ENCODE data around the gene WDPCP.
"Not testable (repeated sequence)": the region's sequence is repeated elsewhere in the genome, so short reads cannot be mapped to it uniquely, and the experiment has no call there.

The WDPCP gene

DNA sequence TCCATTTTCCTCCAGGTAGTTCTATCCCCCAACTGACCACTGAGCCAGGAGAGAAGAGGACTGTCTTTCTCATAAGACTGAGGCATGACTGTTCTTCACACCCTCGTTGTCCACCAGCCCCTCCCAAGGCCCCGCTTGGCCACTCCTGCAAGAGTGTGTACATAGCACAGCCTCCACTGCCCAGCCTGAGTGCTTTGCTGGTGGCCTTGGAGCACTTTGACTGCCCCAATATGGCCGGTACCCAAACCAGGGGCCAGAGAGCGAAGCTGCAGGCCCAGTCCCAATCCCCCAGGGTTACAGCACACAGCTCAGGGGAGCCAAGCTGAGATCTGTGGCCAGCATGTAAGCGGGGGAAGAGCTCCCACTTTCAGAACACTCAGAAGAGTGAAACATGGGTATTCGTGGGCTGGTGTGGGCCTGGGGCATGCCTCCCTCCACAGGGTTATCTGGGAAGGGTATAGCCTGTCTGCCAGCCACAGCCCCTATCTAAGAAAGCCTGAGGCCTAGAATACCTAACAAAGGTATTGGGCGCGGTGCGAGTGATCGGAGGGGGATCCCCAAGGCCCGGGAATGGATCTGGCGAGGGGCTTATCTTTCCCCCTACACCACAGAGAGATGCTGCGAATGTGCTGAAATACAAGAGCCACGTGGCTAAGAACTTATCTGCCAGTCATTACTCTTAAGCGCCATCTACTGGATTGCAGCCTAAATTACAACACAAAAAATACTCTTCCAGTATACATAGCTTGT is 163.8 kb downstream of the WDPCP start:
- no peak for TF ChIP-seq ZFX (IDR thresholded peaks at IDR 0.05; ENCODE audit: borderline replicate concordance)
- TF ChIP-seq, protein P1, sequence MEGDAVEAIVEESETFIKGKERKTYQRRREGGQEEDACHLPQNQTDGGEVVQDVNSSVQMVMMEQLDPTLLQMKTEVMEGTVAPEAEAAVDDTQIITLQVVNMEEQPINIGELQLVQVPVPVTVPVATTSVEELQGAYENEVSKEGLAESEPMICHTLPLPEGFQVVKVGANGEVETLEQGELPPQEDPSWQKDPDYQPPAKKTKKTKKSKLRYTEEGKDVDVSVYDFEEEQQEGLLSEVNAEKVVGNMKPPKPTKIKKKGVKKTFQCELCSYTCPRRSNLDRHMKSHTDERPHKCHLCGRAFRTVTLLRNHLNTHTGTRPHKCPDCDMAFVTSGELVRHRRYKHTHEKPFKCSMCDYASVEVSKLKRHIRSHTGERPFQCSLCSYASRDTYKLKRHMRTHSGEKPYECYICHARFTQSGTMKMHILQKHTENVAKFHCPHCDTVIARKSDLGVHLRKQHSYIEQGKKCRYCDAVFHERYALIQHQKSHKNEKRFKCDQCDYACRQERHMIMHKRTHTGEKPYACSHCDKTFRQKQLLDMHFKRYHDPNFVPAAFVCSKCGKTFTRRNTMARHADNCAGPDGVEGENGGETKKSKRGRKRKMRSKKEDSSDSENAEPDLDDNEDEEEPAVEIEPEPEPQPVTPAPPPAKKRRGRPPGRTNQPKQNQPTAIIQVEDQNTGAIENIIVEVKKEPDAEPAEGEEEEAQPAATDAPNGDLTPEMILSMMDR (IDR thresholded peaks at IDR 0.05), result peak; percentile 72
- H3K27ac ChIP-seq, result no peak overlapping the region

DNA sequence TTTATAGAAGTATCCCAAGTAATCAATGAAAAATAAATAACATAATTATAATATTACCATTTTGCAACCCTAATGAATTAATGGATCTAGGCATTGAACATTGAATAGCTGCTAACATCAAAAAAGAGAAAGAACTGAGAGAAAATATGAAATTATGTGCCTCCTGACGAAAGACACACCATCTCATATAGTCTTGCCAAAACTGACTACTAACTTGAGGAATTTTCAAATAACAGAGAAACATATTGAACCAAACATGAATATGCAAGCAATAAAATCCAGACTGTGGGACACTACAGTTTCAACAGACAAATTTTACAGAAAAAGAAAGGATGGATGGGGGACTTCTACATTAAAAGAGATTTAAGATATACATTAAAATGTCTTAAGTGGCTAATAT is 165.7 kb downstream of the WDPCP start:
- no peak for TF ChIP-seq ZFX (IDR thresholded peaks at IDR 0.05; ENCODE audit: borderline replicate concordance)
- TF ChIP-seq, protein P1 (IDR thresholded peaks at IDR 0.05), result no peak
- H3K27ac ChIP-seq, result no peak overlapping the region

DNA sequence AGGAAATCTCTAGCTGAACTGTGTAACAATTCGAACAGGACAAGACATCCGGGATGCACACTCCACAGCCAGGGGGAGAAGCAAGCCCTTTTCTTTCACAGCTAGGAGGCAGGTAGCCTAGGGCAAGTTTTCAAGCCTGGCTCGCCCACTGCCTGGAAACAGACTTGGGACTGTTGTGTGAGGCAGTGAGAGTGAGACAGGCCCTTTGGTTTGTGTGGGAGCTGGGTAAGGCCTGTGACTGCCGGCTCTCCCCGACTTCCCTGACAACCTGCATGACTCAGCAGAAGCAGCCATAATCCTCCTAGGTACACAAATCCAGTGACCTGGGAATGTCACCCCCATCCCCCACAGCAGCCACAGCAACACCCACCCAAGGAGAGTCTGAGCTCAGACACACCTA is 179.7 kb downstream of the WDPCP start:
- H3K27ac ChIP-seq, result no peak overlapping the region
- TF ChIP-seq ZFX (IDR thresholded peaks at IDR 0.05; ENCODE audit: borderline replicate concordance), result no peak

DNA sequence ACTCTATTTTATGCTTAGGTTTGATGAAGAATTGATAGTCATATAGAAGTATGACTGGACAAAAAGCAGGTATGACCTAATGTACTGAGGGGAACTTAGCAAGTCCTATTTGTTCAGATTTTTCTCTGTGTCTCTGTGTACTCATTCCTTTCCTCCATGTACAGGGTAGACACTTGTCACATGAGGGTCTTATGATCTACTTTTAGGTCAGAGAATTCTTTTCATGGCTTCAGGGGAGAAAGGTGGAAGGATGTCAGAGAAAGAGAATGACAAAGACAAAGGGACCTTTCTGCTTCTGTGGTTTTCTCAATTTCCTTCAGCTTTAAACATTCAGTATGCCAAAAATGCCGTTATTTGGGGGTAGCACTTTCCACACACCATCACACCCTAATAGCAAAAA is 181.6 kb downstream of the WDPCP start:
- no peak for TF ChIP-seq ZFX (IDR thresholded peaks at IDR 0.05; ENCODE audit: borderline replicate concordance)
- TF ChIP-seq, protein P1 (IDR thresholded peaks at IDR 0.05), result no peak
- H3K27ac ChIP-seq, result no peak overlapping the region

DNA sequence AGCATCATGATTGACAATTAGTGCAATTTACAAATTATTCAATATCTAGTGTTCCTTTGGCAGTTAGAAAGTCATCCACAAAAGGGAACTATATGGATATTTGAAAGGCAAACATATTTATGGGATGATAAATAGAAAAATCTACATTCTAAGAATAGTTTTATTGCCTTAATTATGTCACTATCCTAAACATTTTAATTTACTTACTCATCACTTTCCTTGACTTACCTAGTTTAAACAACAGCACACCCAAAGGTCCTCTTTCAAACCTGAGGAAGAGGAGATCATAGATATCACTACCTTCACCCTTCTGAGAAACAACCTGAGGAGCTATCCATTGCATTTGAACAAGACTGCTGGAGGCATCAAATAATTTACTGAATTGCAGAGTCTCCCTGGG is 184.5 kb downstream of the WDPCP start:
- TF ChIP-seq, protein P1 (IDR thresholded peaks at IDR 0.05), result no peak
- no peak for TF ChIP-seq ZFX (IDR thresholded peaks at IDR 0.05; ENCODE audit: borderline replicate concordance)

DNA sequence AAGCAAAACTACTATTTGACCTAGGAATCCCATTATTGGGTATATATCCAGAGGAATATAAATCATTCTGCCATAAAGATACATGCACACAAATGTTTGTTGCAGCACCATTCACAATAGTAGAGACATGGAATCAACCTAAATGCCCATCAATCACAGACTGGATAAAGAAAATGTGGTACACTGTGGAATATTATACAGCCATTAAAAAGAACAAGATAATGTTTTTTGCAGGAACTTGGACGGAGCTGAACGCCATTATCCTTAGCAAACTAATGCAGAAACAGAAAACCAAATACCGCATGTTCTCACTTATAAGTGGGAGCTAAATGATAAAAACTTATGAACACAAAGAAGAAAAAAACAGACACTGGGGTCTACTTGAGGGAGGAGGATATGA is 185.4 kb downstream of the WDPCP start:
- not testable (repeated sequence) for H3K27ac ChIP-seq

More for the DNA sequence above, 184.5 kb downstream of the WDPCP start:
- H3K27ac ChIP-seq, result no peak overlapping the region

DNA sequence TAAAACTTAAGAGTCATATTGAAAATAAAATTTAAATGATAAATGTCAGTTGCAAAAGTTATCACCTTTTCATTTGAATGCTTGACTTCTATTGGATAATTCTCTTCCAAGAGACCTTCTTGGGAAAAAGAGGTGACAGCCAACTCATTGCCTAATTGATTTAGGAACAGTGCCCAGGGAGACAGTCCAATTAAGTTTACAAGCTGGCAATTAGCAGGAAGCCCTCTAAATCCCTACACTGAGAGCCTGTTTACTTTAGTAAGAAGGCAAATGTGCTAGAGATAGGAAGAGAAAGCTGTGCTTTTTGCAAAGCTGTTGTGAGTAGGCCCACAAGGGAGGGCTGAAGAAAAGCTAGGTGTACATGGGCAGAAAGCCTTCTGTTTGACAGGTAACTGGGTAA is 189.1 kb downstream of the WDPCP start:
- TF ChIP-seq, protein P1 (IDR thresholded peaks at IDR 0.05), result no peak
- TF ChIP-seq ZFX (IDR thresholded peaks at IDR 0.05; ENCODE audit: borderline replicate concordance), result no peak
- peak overlapping the region; percentile 30 for H3K27ac ChIP-seq

DNA sequence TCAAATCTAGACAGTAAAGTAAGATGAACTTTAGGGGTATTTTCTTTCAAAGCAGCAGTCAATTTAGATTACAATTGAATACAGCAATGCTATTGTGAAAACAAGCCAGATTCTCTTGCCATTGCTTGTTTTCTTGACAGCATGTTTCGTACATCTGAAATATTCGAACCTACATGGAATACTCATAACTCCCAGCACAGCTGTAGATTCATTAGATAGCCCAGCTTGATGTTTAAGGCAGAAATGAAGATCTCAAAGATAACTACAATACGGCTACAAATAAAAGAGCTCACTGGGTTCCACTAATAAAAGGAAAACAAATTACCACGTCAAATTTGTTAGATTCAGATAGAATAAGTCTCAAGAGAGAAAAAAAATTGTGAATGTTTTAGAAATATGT is 208.8 kb downstream of the WDPCP start:
- H3K27ac ChIP-seq, result no peak overlapping the region
- no peak for TF ChIP-seq ZFX (IDR thresholded peaks at IDR 0.05; ENCODE audit: borderline replicate concordance)
- TF ChIP-seq, protein P1 (IDR thresholded peaks at IDR 0.05), result no peak

Data from 22Rv1 (cell line).